ENCODE data around the gene PAK4.
"Not testable (repeated sequence)": the region's sequence is repeated elsewhere in the genome, so short reads cannot be mapped to it uniquely, and the experiment has no call there.

PAK4 gene

GRCh38 chr19:39100500-39101166 lies 25.0 kb upstream of the PAK4 start:
- no peak for DNase-seq (ENCODE audit: low spot score)

DNA sequence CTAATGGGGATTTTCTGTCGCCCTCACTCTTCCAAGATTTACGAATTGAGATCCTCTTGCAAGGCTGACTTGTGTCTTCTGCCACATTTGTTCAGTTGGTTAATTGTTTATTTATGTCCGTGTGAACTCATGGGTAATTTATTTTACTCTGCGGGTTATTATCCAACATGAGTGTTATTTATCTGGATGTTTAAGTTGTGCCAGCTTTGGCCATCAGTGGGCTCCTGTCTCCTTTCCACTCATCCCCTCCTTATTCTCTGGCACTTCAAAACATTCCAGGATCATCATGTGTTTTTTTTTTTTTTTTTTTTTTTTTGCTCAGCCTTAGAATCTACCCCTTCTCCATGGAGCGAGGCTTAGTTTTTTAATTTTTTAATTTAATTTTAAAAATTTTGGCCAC lies 22.4 kb upstream of the PAK4 start:
- DNase-seq (ENCODE audit: low spot score): no peak

DNA sequence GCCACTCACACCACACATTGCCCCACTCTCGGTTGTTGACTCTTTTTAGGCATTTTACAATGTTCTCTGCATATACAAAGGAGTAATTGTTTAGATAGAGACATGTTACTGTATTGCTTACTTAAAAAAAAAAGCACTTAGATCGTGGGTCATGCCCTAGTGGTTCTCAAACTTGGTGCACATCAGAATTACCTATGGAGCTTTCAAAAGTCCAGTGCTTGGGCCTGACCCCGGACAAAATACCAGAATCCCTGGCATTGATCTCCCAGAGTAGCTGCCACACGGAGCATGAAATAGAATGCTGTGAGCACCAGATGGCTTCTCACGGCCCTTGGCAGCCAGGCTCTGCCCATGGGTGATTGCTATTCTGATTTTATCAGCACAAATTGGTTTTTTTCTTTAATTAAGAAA lies 21.4 kb upstream of the PAK4 start:
- DNase-seq (ENCODE audit: low spot score): no peak

GRCh38 chr19:39106194-39106593 lies 19.4 kb upstream of the PAK4 start:
- no peak for DNase-seq (ENCODE audit: low spot score)

DNA sequence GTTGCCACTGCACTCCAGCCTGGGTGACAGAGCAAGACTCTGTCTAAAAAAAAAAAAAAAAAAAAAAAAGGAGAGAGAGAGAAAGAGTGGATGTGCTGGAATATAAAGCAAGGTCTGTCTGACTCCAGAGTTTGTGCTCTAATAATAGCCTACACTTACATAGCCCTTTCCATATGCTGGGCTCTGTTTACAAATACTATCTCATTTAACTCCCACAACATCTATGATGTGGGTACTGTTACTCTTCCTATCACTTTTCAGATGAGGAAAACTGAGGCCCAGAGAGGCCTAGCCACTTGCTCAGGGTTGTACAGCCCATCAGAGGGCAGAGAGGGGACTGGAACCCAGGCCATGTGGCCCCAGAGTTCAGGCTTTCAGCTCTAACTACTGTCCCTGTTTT lies 15.9 kb upstream of the PAK4 start:
- no peak for DNase-seq (ENCODE audit: low spot score)

- DNase-seq (ENCODE audit: low spot score): peak; percentile 69
These were observed 15.2 kb upstream of the PAK4 start for GRCh38 chr19:39110263-39110967.

GRCh38 chr19:39111593-39112199 lies 13.9 kb upstream of the PAK4 start:
- no peak for DNase-seq (ENCODE audit: low spot score)

GRCh38 chr19:39112338-39112890 lies 13.2 kb upstream of the PAK4 start:
- DNase-seq (ENCODE audit: low spot score): no peak

- no peak for DNase-seq (ENCODE audit: low spot score)
These were observed 12.4 kb upstream of the PAK4 start for GRCh38 chr19:39113199-39113598.

- DNase-seq (ENCODE audit: low spot score): no peak
These were observed 10.3 kb upstream of the PAK4 start for GRCh38 chr19:39115105-39115847.

DNA sequence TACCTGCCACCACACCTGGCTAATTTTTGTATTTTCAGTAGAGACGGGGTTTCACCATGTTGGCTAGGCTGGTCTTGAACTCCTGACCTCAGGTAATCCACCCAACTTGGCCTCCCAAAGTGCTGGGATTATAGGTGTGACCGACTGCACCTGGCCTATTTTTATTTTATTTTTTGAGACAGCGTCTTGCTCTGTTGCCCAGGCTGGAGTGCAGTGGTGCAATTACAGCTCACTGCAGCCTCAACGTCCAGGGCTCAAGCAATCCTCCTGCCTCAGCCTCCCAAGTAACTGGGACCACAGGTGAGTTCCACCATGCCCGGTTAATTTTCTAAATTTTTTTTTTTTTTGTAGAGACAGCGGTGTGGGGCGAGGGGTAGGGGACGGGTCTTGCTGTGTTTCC lies 8.6 kb upstream of the PAK4 start:
- not testable (repeated sequence) for DNase-seq (ENCODE audit: low spot score)

DNA sequence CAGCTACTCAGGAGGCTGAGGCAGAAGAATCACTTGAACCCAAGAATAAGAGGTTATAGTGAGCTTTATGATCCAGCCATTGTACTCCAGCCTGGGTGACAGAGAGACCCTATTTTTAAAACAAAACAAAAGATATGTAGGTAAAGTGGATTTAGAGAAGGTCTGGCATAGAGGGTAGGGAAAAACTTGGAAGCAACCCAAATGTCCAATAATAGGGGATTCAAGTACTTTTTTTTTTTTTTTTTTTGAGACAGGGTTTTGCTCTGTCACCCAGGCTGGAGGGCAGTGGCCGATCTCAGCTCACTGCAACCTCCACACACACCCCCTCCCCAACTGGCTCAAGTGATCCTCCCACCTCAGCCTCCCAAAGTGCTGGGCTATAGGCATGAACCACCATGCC lies 5.8 kb upstream of the PAK4 start:
- no peak for DNase-seq (ENCODE audit: low spot score)

DNA sequence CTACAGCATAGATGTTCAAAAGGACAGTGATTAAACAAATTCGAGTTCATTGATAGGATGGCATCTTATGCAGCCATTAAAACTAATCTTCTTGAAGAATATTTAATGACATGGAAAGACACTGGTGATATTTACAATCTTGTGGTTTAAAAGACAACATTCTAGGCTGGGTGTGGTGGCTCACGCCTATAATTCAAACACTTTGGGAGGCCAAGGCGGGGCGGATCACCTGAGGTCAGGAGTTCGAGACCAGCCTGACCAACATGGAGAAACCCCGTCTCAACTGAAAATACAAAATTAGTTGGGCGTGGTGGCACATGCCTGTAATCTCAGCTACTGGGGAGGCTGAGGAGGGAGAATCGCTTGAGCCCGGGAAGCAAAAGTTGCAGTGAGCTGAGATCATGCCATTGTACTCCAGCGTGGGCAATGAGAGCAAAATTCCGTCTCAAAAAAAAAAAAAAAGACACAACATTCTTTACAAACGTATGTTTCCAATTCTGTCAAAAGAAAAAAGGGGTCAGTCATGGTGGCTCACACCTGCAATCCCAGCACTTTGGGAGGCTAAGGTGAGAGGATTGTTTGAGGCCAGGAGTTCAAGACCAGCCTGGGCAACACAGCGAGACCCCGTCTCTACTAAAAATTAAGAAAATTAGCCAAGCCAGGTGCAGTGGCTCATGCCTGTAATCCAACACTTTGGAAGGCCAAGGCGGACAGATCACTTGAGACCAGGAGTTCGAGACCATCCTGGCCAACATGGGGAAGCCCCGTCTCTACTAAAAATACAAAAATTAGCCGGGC lies 2.5 kb upstream of the PAK4 start:
- DNase-seq (ENCODE audit: low spot score): no peak

DNA sequence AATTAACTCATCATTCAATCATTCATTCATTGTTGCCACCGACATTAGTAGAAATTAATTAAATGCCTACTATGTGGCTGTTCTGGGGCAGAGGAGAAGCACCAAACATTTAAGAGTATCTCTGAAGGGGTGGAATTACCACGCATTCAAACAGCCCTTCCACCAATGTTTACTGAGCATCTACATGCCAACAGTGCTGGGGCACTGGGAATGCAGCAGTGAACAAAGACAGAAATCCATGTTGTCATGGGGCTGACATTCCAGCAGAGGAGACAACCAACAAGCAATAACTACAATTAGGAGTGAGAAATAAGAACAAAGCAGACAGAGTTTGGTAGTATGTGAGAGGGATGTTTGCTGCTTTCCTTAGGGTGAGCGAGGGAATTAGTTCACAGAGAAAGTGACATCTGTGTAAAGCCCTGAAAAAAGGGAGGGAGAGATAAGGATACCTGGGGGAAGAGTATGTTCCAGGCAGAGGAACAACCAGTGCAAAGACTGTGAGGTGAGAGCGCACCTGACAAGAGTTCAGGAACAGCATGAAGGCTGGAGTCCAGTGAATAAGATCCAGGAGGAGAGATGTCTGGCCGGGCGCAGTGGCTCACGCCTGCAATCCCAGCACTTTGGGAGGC lies 1.3 kb upstream of the PAK4 start:
- DNase-seq (ENCODE audit: low spot score): no peak

- no peak for DNase-seq (ENCODE audit: low spot score)
These were observed 410 bp upstream of the PAK4 start for GRCh38 chr19:39125199-39125553.

- no peak for DNase-seq (ENCODE audit: low spot score)
These were observed 964 bp downstream of the PAK4 start for GRCh38 chr19:39126312-39127187.

GRCh38 chr19:39127812-39128515 lies 2.4 kb downstream of the PAK4 start:
- no peak for DNase-seq (ENCODE audit: low spot score)

- DNase-seq (ENCODE audit: low spot score): no peak
These were observed 3.0 kb downstream of the PAK4 start for GRCh38 chr19:39128516-39129079.

DNA sequence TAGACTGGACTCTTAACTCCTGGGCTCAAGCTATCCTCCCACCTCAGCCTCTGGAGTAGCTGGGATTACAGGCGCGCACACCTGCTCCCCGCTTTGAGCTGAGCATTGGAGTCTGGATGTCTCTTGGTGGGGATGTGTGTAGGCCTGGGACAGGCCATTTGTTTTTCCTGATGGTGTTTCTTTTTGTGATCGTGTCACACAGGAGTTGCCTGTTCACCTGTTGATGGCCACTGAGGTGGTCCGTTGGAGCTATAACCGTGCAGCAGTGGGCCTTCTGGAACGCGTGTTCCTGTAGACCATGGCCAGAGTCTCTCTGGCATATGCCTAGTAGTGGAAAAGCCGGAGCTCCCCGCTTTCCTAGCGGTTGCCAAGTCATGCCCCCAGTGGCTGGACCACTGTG lies 3.5 kb downstream of the PAK4 start:
- no peak for DNase-seq (ENCODE audit: low spot score)
